MM.1S (cell line): ENCODE results near the gene CKS2.
A peak's percentile ranks its signal among the peaks of the same experiment; 100 is the strongest.

Experiments used
- DNase-seq: peaks from one replicate; pipeline ENCODE4 v3.0.0-alpha.2; 2015
- H2AFZ ChIP-seq: fragments of 300-600 bp; sonication (generic); 2 replicates; pipeline ENCODE4 v1.6.0; 2016; ENCODE audit warnings: antibody characterized with exemption, low read length
- H3F3A ChIP-seq: fragments of 300-600 bp; sonication (generic); 2 replicates; pipeline ENCODE4 v1.6.1; 2016; ENCODE audit warnings: mild to moderate bottlenecking, antibody characterized with exemption, low read length, moderate library complexity, mixed read lengths; ENCODE audit not compliant: insufficient read depth
- H3K27ac ChIP-seq: fragments of 300-600 bp; sonication (generic); 2 replicates; pipeline ENCODE4 v1.5.1; 2016; ENCODE audit warnings: mild to moderate bottlenecking, low read length
- H3K27me3 ChIP-seq: fragments of 300-600 bp; sonication (generic); replicated peaks from 2 replicates; pipeline ENCODE4 v1.6.0; 2016; ENCODE audit warnings: low read length; ENCODE audit not compliant: insufficient read depth
- H3K36me3 ChIP-seq: fragments of 300-600 bp; sonication (generic); replicated peaks from 2 replicates; pipeline ENCODE4 v1.6.1; 2016; ENCODE audit warnings: mild to moderate bottlenecking, low read length, mixed read lengths; ENCODE audit not compliant: insufficient read depth
- H3K4me1 ChIP-seq: fragments of 300-600 bp; sonication (generic); 2 replicates; pipeline ENCODE4 v1.6.1; 2016; ENCODE audit warnings: low read length, mixed read lengths
- H3K4me2 ChIP-seq: fragments of 300-600 bp; sonication (generic); 2 replicates; pipeline ENCODE4 v1.6.0; 2016; ENCODE audit warnings: low read depth, low read length
- H3K4me3 ChIP-seq: fragments of 300-600 bp; sonication (generic); 2 replicates; pipeline ENCODE4 v1.5.1; 2016; ENCODE audit warnings: low read length, mixed read lengths
- H3K79me2 ChIP-seq: fragments of 300-600 bp; sonication (generic); 2 replicates; pipeline ENCODE4 v1.6.1; 2016; ENCODE audit warnings: mixed run types, low read length, mixed read lengths
- H3K9ac ChIP-seq: fragments of 300-600 bp; sonication (generic); 2 replicates; pipeline ENCODE4 v1.6.1; 2016; ENCODE audit warnings: low read length, mixed read lengths
- H3K9me2 ChIP-seq: fragments of 300-600 bp; sonication (generic); replicated peaks from 2 replicates; pipeline ENCODE4 v1.6.1; 2016; ENCODE audit warnings: mild to moderate bottlenecking, low read length, mixed read lengths; ENCODE audit not compliant: insufficient read depth
- H3K9me3 ChIP-seq: fragments of 300-600 bp; sonication (generic); replicated peaks from 2 replicates; pipeline ENCODE4 v1.6.1; 2016; ENCODE audit warnings: mild to moderate bottlenecking, low read length, mixed read lengths; ENCODE audit not compliant: insufficient read depth
- H4K20me1 ChIP-seq: fragments of 300-600 bp; sonication (generic); 2 replicates; pipeline ENCODE4 v1.6.1; 2016; ENCODE audit warnings: mild to moderate bottlenecking, low read length, moderate library complexity, mixed read lengths; ENCODE audit not compliant: insufficient read depth
- CTCF ChIP-seq: fragments of 300-600 bp; sonication (generic); IDR thresholded peaks from 2 replicates; pipeline ENCODE4 v1.5.1; 2016; ENCODE audit warnings: antibody characterized with exemption, low read length, mixed read lengths
- EZH2 ChIP-seq: fragments of 300-600 bp; sonication (generic); optimal IDR thresholded peaks from 2 replicates; pipeline ENCODE3; 2017; ENCODE audit warnings: low read depth, mild to moderate bottlenecking, antibody characterized with exemption, low read length, mixed read lengths
- EZH2phosphoT487 ChIP-seq: fragments of 300-600 bp; sonication (generic); IDR thresholded peaks from 2 replicates; pipeline ENCODE4 v1.6.1; 2018; ENCODE audit warnings: antibody characterized with exemption, low read length

The CKS2 gene

GRCh38 chr9:89352874-89353649 is 42.1 kb downstream of the CKS2 start:
- Histone ChIP-seq H2AFZ (0 out of 2 replicates have a peak overlapping the region, but pooled peaks have one; percentile 36), H3K4me2 (peak overlapping the region; percentile 76; the same call in 1 of the 2 replicates), H4K20me1 (no peaks in the 10 kb centered on the region)

GRCh38 chr9:89353989-89354388 is 43.0 kb downstream of the CKS2 start:
- Histone ChIP-seq H3K4me2 (no peak overlapping the region), H3K4me3 (no peak overlapping the region), H3K9me3 (no peaks in the 10 kb centered on the region), H3K36me3 (peaks cover 27% of the 10 kb centered on the region), H3K27me3 (no peaks in the 10 kb centered on the region), H4K20me1 (no peaks in the 10 kb centered on the region), H3K9me2 (no peaks in the 10 kb centered on the region), H3K27ac (no peak overlapping the region), H3F3A (no peaks in the 10 kb centered on the region), H3K79me2 (peaks cover 21% of the 10 kb centered on the region), H3K9ac (no peak overlapping the region), H2AFZ (no peak overlapping the region), H3K4me1 (peaks cover 20% of the 10 kb centered on the region)
- TF ChIP-seq CTCF, result no peak
- no peak for TF ChIP-seq EZH2phosphoT487
- TF ChIP-seq EZH2, result no peak
- DNase-seq, result no peak

More at GRCh38 chr9:89352874-89353649, 42.1 kb downstream of the CKS2 start:
- Histone ChIP-seq H3K79me2 (peaks cover 21% of the 10 kb centered on the region), H3F3A (no peaks in the 10 kb centered on the region), H3K27me3 (no peaks in the 10 kb centered on the region), H3K27ac (peak overlapping the region; percentile 32; the same call in 1 of the 2 replicates), H3K36me3 (peaks cover 21% of the 10 kb centered on the region), H3K4me3 (0 out of 2 replicates have a peak overlapping the region, but pooled peaks have one; percentile 31), H3K9me2 (no peaks in the 10 kb centered on the region), H3K4me1 (peaks cover 20% of the 10 kb centered on the region), H3K9me3 (no peaks in the 10 kb centered on the region), H3K9ac (no peak overlapping the region; the same call in 1 of the 2 replicates)
- no peak for TF ChIP-seq CTCF
- TF ChIP-seq EZH2phosphoT487, result no peak
- TF ChIP-seq EZH2, result no peak
- DNase-seq, result no peak

DNA sequence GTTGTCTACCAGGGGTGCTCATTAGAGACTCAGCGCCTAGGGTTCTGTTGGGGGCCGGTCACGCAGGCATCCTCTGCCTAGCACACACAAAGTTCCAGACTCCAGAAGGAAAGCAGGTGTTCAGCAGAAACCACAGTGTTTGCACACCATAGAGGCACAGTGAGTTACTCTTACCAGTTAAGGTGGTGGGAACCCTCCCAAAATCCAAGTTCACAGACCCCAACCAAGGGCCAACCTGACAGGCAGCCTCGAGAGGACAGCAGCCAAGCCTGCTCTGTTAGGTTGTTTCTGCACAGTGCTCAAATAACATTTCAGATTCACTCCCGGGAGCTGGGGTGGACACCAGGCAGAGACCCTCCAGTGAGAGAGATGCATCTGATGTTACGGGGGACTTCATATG is 43.5 kb downstream of the CKS2 start:
- Histone ChIP-seq H3K27ac (no peak overlapping the region), H3K4me1 (peaks cover 20% of the 10 kb centered on the region), H3K4me3 (no peak overlapping the region), H3K36me3 (peaks cover 27% of the 10 kb centered on the region), H2AFZ (no peak overlapping the region), H3K27me3 (no peaks in the 10 kb centered on the region), H4K20me1 (no peaks in the 10 kb centered on the region), H3K79me2 (peaks cover 21% of the 10 kb centered on the region), H3K4me2 (no peak overlapping the region), H3K9me2 (no peaks in the 10 kb centered on the region), H3K9ac (no peak overlapping the region), H3F3A (no peaks in the 10 kb centered on the region), H3K9me3 (no peaks in the 10 kb centered on the region)
- DNase-seq, result no peak
- TF ChIP-seq CTCF (no peak), EZH2 (no peak), EZH2phosphoT487 (no peak)
